Type B pancreatic cell (in vitro differentiated cells): ENCODE measurements around the gene SEPTIN5. TPM values are rescaled to one million over a fixed set of nuclear protein-coding genes. Genes with fewer than 3 reads are reported as not detected.

Experiments used
- DNase-seq: peaks from one replicate; pipeline ENCODE4 v3.0.0; 2021; ENCODE audit warnings: mixed read lengths; ENCODE audit not compliant: unreplicated experiment; ENCODE audit errors: extremely low spot score
- H3K27ac Mint-ChIP-seq: 2 replicates; pipeline ENCODE4 v1.8.0; 2021; ENCODE audit warnings: mild to moderate bottlenecking, mixed read lengths
- H3K27me3 Mint-ChIP-seq: 2 replicates; pipeline ENCODE4 v1.8.0; 2021; ENCODE audit warnings: mixed read lengths
- H3K36me3 Mint-ChIP-seq: 2 replicates; pipeline ENCODE4 v1.8.0; 2021; ENCODE audit warnings: mixed read lengths
- H3K4me1 Mint-ChIP-seq: one replicate; pipeline ENCODE4 v1.8.0; 2021; ENCODE audit warnings: mixed read lengths; ENCODE audit not compliant: unreplicated experiment
- H3K4me3 Mint-ChIP-seq: 2 replicates; pipeline ENCODE4 v1.8.0; 2021; ENCODE audit warnings: mild to moderate bottlenecking, mixed read lengths
- H3K9me3 Mint-ChIP-seq: 2 replicates; pipeline ENCODE4 v1.8.0; 2021; ENCODE audit warnings: mixed read lengths
- CTCF ChIP-seq: fragments of 200-600 bp; sonication (generic); conservative IDR thresholded peaks from 2 replicates; pipeline ENCODE4 v1.5.0; 2021; ENCODE audit warnings: antibody characterized with exemption, mild to moderate bottlenecking
- total RNA-seq: library from RNA; stranded (reverse); gene quantifications from 2 replicates; pipeline ENCODE4 v1.2.1, GENCODE V29; 2021; ENCODE audit warnings: low replicate concordance

The SEPTIN5 gene
- total RNA-seq, 1 donor from 2014 or later: 45.7 TPM

DNA sequence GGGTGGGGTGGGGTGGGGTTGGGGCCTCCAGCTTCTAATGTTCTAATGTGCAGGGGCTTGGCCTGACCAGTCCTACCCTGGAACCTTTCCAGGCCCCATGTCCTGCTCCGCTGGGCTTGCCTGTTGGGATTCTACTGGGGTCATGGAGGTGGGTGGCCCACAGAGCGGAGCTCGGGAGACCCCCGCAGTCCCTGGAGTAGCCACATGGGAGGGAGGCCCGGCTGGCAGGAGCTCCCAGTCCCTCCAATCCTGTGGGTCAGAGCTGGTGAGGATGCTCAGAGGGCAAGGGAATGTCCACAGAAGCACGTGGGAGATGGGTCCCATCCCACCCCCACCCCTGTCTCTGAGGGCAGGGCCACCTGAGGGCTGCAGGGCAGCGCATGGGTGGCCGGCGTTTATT lies 2.9 kb downstream of the SEPTIN5 start:
- H3K36me3 Mint-ChIP-seq: peaks cover 17% of the 10 kb centered on the region
- no peak for TF ChIP-seq CTCF
- H3K4me1 Mint-ChIP-seq: no peaks in the 10 kb centered on the region
- no peaks in the 10 kb centered on the region for H3K9me3 Mint-ChIP-seq
- peak overlapping the region; percentile 86 for H3K4me3 Mint-ChIP-seq
- H3K27ac Mint-ChIP-seq: no peak overlapping the region
- peaks cover 31% of the 10 kb centered on the region for H3K27me3 Mint-ChIP-seq
- no peak for DNase-seq

DNA sequence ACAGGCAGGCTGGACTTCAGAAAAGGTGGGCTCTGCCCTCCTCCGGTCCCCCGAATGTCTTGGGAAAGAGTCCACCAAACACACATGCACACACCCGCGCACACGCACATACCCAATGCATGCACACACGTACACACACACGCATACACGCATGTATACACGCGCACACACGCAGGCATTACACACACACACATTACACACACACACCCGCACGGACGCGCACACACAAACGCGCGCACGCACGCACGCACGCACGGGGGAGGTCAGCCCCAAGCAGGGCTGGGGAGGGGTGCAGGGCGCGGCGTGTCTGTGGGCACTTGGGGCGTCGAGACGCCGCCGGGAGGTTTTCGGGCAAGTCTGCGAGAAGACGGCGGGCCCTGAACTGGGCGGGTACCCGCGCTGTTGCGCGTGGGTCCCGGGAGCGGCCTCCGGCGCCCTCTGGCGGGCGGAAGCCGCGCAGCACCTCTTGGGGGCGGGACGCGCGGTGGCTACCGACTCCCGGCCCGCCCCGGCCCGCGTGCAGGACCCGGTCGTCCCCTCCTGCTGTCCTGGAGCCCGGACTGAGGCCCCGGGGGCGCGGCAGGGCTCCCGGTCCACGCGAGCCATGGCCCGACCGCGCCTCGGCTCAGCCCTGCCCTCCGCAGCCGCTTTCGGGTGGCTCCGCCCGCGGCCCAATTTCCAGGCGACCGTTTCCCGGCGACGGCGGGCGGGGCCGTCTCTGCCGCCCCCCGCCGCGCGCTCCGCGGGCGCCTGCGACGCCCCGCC lies 3.6 kb downstream of the SEPTIN5 start:
- Mint-ChIP-seq H3K4me1 (no peaks in the 10 kb centered on the region), H3K36me3 (peaks cover 17% of the 10 kb centered on the region), H3K9me3 (no peaks in the 10 kb centered on the region), H3K27me3 (peaks cover 36% of the 10 kb centered on the region), H3K4me3 (peak overlapping the region; percentile 86), H3K27ac (peak overlapping the region; percentile 62)
- peak; percentile 88 for DNase-seq
- TF ChIP-seq CTCF: peak; percentile 98

DNA sequence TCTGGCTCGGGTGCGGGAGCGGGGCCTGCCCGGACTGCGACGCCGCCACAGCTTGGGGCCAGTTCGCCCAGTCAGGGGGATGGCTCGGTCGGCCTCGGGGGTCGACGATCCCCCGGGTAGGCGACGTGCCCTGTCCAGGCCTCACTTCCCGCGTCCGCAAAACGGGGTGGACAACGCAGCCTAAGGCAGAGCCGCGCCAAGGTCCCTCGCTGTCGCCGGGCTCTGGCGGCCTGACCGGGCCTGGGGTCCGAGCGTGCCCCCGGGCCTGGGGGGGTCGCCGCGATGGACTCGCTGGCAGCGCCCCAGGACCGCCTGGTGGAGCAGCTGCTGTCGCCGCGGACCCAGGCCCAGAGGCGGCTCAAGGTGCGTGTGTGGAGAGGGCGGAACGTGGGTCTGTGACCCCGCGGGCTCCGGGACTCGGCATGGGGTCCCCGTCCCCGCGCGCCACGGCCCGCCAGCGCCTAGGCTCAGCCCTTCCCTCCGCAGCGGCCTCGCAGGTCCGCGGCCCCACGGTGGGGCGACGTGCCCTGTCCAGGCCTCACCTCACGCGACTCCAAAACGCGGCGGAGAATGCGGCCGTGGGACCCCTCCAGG lies 4.2 kb downstream of the SEPTIN5 start:
- H3K36me3 Mint-ChIP-seq: peaks cover 17% of the 10 kb centered on the region
- no peak for TF ChIP-seq CTCF
- H3K27ac Mint-ChIP-seq: no peak overlapping the region
- peaks cover 43% of the 10 kb centered on the region for H3K27me3 Mint-ChIP-seq
- no peaks in the 10 kb centered on the region for H3K9me3 Mint-ChIP-seq
- DNase-seq: no peak
- no peak overlapping the region for H3K4me3 Mint-ChIP-seq
- no peaks in the 10 kb centered on the region for H3K4me1 Mint-ChIP-seq

GRCh38 chr22:19719050-19719482 lies 4.8 kb downstream of the SEPTIN5 start:
- Mint-ChIP-seq H3K27me3 (peaks cover 44% of the 10 kb centered on the region), H3K36me3 (peaks cover 17% of the 10 kb centered on the region), H3K4me3 (peak overlapping the region; percentile 83), H3K4me1 (no peaks in the 10 kb centered on the region), H3K9me3 (no peaks in the 10 kb centered on the region), H3K27ac (no peak overlapping the region)
- DNase-seq: no peak
- no peak for TF ChIP-seq CTCF

DNA sequence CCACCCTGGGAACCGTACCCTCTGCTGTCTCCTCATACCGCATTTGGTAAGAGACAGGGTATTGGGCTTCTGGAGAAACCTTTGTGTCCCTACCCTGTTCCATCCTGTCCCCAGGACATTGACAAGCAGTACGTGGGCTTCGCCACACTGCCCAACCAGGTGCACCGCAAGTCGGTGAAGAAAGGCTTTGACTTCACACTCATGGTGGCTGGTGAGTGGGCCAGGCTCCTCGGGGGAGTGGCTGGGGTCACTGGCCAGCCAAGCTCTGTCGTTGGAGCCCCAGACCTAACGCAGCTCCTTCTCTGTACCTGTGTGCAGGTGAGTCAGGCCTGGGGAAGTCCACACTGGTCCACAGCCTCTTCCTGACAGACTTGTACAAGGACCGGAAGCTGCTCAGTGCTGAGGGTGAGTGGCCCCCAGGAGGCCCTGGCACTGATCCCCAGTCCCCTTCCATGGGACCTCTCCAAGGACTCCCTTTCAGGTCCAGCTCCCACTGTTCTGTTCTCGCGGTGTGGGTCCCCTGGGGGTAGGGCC lies 5.3 kb downstream of the SEPTIN5 start:
- peak overlapping the region; percentile 83 for H3K4me3 Mint-ChIP-seq
- no peak for TF ChIP-seq CTCF
- H3K27ac Mint-ChIP-seq: no peak overlapping the region
- H3K9me3 Mint-ChIP-seq: no peaks in the 10 kb centered on the region
- DNase-seq: no peak
- H3K27me3 Mint-ChIP-seq: peaks cover 46% of the 10 kb centered on the region
- peaks cover 17% of the 10 kb centered on the region for H3K36me3 Mint-ChIP-seq
- H3K4me1 Mint-ChIP-seq: no peaks in the 10 kb centered on the region
